ENCODE measurements around the gene PDZRN3.

The PDZRN3 gene

GRCh38 chr3:73520931-73521461 lies 103.7 kb downstream of the PDZRN3 start:
- DNase-seq (ENCODE audit: low read depth): no peak

DNA sequence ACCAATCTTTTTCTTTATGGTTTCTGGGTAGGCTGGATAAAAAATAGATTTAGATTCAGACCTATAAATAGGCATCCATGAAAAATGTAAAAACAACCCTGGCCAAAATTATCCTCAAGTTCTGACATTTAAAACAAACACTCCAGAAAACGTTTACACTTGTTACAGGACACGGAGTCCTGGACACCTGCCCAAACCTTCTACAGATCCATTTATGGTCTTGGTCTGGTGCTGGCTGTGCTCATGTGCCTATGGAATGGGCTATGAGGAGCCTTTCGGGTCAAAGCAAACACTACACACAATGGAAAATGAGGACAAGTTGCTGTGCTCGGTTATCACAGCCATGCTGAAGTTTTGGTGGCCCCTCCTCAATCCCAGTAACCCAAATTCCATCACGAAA lies 108.1 kb downstream of the PDZRN3 start:
- no peak for DNase-seq (ENCODE audit: low read depth)

GRCh38 chr3:73513260-73513659 lies 111.5 kb downstream of the PDZRN3 start:
- no peak for DNase-seq (ENCODE audit: low read depth)

DNA sequence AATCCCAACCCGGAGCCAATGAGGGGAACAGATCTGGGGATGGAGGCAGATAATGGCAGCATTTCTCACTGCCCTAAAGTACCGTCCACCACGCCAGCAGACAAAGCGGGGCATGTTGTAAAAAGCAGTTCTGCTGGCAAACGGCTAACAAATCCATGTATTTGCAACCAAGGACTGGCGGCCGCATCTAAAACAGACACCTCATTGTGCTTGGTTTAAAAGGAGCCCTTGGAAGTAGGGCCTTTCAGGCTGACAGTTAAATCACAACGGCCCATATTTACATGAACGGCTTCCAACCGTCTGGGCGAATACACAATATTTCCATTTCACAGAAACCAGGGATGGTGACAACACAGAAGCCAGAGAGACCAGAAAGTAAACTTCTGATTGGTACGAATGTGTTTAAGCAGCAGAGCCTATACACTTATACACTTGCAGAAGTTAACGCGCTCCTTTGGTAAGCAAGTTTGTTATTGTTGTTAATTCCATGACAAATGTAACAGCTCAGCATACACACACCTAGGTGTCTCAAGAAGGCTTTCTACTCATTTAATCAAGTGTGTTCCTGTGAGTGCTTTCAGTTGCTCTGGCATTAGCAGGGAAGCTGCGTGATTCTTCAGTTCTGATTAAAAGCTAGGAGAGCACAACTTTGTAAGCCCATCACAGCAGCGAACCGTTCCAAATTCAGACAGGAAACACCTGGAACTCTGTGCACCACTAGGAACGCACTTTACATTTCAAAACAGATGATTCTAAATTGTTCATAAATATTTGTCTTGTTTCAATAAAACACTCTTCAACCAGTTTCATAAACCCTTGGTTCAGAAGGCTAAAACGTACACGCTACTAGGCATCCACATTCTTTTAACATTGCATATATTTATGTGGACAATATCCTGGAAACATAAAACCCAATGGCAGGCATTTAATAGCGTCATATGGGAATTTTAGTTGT lies 112.9 kb downstream of the PDZRN3 start:
- no peak for DNase-seq (ENCODE audit: low read depth)

DNA sequence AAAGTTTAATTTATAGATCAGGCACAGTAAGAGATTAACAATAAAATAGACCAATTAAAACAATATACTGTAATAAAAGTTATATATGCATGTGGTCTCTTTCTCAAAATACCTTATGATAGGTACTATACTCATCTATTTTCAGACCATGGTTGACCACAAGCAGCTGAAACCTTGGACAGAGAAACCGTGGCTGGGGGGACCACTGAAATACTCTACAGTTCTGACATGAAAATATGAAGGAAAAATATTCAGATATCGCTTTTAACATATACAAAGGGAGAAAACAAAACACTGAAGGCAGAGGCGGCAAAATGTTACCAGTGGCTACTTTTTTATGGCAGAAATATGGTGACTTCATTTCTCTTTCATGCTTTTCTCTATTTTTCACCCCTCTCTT lies 114.0 kb downstream of the PDZRN3 start:
- DNase-seq (ENCODE audit: low read depth): no peak

DNA sequence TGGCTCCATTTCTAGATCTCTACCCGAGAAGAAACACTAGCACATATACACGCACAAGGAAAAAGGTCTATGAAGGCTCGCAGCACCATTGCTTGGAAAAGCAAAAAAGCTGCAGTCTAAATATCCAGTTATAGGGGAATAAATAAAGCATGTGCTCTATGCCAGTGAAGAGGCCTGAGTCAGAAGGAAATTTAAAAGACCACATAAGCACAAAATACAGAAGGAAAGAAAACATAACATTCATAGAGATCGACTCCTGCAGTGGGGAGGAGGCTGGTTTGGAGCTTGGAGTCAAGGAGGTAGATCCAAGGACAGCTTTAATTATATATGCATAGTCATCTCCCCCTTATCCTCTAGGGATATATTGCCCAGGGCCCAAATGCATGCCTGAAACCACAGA lies 114.4 kb downstream of the PDZRN3 start:
- no peak for DNase-seq (ENCODE audit: low read depth)

GRCh38 chr3:73509816-73510215 lies 114.9 kb downstream of the PDZRN3 start:
- DNase-seq (ENCODE audit: low read depth): no peak

DNA sequence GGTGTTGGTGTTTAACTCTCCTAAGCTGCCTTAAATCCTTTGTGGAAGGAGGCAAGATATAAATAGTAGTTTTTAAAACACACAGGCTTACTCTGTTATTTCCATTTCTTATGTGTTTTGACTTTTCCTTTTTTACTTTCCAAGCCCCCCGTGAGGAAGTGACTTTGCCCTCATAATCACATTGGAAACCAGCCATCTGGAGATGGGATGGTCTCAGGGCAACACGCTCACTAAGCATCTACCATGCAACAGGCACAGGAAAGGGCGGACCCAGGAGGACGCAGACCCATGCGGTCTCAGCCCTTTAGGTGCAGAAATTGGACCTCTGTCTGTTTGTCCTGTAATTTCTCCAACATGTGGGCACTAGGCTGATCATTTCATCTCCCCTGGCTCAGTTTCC lies 115.7 kb downstream of the PDZRN3 start:
- no peak for DNase-seq (ENCODE audit: low read depth)

GRCh38 chr3:73508330-73508954 lies 116.3 kb downstream of the PDZRN3 start:
- no peak for DNase-seq (ENCODE audit: low read depth)

GRCh38 chr3:73504852-73505251 lies 119.9 kb downstream of the PDZRN3 start:
- DNase-seq (ENCODE audit: low read depth): no peak

DNA sequence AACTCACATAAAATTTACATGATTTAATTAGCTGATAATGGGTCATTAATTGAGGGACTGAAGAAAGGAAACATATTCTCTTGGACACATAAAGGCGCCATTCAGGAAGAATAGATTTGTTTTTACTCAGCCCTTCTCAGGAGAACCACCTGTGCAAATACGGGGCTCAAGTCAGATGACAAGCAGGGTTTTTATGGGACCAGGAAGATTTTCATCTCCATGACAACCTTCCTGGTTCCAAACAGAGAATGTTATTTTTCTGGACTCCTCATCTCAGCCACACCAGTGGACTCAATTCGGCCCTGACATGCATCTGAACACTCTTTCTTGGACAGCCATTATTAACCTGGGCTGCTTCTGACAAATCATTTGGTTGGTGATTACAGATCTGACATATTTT lies 120.5 kb downstream of the PDZRN3 start:
- DNase-seq (ENCODE audit: low read depth): no peak

- DNase-seq (ENCODE audit: low read depth): no peak
Measured at GRCh38 chr3:73503781-73504180, 121.0 kb downstream of the PDZRN3 start.

DNA sequence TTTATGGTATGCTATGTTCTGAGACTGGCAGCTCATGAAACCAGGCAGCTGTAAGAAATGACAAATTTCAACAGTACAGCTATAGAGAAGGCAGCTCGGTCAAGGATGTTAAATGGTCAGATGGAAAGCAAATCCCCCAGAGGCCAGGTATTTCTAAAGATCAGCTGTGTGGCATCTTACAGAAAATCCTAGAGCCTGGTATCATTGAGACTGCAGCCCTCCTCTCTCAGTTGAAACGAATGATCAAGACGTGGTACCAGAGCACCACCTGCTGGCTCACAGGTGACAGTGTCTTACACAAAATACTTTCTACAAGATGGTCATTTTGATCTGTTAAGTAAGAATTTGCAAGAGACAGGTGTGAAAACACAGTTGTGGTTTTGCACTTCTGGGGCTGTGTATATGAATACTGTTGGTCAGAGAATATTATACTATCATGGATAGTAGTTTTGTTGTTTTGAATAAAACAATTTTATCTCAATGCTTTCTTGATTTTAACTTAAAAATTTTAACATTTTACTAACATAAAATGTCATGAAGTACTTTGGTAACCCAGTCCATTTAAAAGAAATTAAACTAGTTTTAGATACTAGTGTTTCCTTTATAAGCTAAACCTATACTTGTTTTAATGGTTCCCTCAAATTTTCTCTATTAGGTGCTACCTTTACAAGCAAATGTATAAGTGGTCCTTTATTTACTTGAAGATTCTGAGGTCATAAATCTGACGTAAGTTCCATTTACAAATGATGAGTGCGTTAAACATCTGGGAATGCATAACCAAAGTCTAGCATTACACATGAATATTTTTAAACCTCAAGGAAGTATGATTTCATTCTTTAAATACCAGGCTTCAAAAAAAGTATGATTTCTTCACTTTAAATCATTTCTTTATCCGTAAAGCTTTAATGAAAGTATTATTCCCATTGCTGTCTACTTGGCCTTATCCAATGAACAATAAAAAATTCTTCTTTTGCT lies 121.8 kb downstream of the PDZRN3 start:
- no peak for DNase-seq (ENCODE audit: low read depth)

DNA sequence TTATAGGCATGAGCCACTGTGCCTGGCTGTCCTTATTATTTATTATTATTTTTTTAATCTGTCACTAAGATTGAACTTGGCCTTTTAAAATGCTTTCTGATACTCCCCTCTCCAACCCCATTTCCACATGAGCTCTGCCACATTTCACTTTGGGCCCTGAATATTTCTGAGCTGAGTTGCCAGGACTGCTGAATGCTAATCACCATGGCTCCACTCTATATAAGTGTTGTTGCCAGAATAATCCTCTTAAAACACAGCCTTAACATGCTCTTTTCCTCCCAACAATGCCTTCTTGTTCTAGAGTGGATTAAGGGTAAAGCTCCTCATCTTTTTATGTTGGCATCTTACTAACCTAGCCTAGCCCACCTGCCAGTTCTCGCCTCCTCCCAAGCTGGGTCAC lies 124.4 kb downstream of the PDZRN3 start:
- DNase-seq (ENCODE audit: low read depth): no peak

- DNase-seq (ENCODE audit: low read depth): no peak
Measured at GRCh38 chr3:73499787-73500186, 125.0 kb downstream of the PDZRN3 start.

DNA sequence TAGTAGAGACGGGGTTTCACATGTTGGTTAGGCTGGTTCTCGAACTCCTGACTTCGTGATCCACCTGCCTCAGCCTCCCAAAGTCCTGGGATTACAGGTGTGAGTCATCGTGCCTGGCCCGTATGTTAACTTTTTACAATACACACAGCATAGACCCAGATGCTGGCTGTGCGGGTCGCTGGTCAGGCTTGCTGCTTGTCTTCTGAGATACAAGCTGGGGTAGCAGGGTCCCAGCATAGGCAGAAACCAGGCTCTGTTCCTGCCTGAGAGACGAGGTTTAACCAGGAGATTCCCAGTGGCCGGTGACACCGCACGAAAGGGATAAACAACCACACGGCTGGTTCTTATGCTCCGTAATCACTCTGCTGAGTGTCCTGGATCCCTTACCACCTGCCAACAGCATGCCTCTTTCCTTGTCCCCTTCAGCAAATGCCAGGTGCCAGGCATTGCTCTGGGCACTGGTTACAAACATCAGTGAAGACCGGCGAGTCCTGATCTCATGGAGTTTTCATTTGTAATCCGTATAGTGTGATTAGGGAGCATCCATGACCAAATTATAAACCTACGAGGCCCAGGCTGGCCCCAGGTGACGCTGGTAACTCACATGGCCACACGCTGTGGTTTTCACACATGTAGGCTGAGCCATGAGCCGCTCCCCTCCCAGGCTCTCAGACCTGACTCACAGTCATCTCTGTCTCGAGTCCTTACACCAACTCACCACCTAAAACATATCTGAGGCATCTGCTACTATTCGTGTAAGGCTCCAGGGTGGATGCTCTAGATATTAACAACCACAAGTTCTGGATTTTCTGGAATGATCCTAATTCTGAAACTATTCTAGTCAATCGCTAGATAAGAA lies 125.7 kb downstream of the PDZRN3 start:
- no peak for DNase-seq (ENCODE audit: low read depth)

GRCh38 chr3:73497646-73498406 lies 126.9 kb downstream of the PDZRN3 start:
- DNase-seq (ENCODE audit: low read depth): no peak

- no peak for DNase-seq (ENCODE audit: low read depth)
Measured at GRCh38 chr3:73493543-73494308, 131.0 kb downstream of the PDZRN3 start.

DNA sequence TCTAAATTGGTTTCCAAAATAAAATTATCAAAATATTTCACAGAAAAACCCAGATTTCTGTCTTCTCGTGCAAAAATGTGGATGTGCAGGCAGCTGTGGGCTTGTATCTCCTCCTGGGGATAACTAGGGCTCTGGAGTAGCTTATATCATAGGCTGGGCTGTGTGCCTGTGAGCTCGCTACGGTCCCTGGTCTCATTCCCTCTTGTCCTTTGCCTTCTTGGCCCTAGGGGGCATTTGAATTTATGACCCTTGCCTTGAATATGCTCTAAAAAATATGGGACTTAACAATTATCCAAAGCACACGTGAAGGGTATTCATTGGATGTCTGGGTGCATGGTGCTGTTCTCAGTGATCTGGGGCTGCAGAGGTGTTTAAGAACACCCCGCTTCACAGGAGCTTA lies 132.6 kb downstream of the PDZRN3 start:
- DNase-seq (ENCODE audit: low read depth): no peak

DNA sequence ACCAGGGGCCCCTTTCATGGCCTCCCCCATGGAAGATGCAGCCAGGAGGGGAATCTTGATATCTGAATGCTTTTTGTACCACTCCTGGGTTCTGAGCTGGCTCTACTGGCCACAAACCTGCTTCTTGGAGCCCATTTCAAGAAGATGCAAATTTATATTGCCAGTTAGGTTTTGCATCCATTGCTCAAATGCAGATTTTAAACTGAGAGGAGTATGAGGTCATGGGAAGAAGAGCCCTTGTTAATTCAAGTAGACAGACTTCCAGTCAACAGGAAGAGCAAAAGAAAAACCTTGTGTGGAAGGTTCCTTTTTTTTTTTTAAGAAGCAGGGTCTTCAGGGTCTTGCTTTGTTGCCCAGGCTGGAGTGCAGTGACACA lies 133.5 kb downstream of the PDZRN3 start:
- DNase-seq (ENCODE audit: low read depth): no peak
